ENCODE results near the gene MYADM.
"Not testable (repeated sequence)": the region's sequence is repeated elsewhere in the genome, so short reads cannot be mapped to it uniquely, and the experiment has no call there.

MYADM gene, protein sequence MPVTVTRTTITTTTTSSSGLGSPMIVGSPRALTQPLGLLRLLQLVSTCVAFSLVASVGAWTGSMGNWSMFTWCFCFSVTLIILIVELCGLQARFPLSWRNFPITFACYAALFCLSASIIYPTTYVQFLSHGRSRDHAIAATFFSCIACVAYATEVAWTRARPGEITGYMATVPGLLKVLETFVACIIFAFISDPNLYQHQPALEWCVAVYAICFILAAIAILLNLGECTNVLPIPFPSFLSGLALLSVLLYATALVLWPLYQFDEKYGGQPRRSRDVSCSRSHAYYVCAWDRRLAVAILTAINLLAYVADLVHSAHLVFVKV

GRCh38 chr19:53867225-53868090 is at the start of gene MYADM:
MYADM (plus strand) TSS chr19:53867883; CDS start chr19:53873530, 5,647 bp downstream.
- DNase-seq = no peak

GRCh38 chr19:53818756-53819155 is 48.9 kb upstream of the MYADM start:
- DNase-seq = no peak

GRCh38 chr19:53819861-53820260 is 47.8 kb upstream of the MYADM start:
- no peak for DNase-seq

DNA sequence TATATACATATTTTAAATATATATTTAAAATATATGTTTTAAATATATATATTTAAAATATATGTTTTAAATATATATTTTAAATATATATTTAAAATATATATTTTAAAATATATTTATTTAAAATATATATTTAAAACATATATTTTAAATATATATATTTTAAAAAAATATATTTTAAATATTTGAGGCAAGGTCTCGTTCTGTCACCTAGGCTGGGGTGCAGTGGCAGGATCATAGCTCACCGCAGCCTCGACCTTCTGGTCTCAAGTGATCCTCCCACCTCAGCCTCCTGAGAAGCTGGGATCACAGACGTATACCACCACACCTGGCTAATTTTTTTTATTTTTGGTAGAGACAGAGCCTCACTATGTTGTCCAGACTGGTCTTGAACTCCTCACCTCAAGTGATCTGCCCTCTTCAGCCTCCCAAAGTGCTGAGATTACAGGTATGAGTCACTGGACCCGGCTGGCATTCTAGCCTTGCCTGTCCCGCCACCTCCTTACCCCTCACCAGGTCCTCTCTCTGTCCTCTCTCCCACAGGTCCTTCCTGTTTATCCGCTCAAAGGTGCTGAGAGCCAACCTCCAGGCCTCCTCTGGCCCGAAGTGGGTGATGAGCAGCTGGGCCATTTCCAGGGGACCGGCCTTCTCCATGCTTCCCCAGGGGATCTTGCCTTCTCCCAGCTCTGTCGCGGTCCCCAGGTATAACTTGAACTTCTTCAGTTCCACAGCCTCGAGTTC is 44.1 kb upstream of the MYADM start:
- DNase-seq = no peak

DNA sequence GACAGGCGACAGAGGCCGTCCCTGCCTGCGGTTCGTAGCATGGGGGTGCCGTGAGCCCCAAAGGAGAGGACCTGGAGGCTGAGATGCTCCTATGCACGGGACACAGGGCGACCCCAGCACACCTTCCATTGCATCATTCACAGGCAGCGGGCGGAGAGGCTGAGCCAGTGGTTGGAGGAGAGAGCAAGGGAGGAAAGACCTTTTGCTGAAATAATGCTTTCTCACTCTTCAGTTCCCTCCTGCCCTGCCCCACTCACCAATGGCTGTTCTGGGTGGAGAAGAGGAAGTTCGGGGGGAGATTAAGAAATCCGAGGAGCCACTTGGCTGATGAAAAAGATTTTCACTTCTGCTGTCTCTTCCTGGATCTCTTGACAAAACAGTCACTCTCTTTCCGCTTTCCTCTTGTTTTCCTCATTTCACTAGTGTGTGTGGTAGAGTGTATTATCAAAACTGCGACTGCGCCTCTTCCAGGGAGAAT is 43.5 kb upstream of the MYADM start, which contains the start of gene NLRP12:
NLRP12 (minus strand) TSS at position 181 of the 478 bp plus-strand sequence; CDS start at position 41, 140 bp downstream.
- no peak for DNase-seq

DNA sequence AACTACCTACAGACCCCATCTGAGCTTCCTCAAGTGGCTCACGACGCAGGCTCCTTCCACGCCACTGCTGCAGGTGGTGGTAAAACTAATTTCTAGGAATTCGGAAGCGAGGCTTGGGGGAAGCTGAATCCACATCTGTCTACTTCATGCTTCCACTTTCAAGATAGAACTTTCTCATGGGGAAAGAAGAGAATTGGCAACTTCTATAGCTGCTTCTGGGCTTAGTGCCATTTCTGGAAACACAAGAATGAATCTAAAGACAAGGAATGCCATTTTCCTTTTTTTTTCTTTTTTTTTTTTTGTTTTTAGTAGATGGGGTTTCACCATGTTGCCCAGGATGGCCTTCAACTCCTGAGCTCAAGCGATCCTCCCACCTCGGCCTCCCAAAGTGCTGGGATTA is 40.8 kb upstream of the MYADM start:
- no peak for DNase-seq

DNA sequence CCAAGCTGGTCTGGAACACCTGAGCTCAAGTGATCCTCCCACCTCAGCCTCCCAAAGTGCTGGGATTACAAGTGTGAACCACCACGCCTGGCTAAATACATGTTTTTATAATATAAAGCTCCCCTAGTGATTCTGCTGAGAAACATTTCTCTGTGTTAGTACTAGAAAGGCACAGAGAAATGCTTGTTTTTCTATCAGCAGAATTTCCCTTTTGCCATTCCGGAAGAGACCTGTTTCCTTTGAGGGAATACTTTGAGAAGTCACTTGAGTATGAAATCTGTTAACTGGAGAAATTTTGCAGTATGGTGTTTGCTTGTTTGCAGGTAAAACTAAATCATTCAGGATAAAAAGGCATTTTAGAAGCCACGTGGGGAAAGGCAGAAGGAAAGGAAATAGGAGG is 39.2 kb upstream of the MYADM start:
- DNase-seq = no peak

DNA sequence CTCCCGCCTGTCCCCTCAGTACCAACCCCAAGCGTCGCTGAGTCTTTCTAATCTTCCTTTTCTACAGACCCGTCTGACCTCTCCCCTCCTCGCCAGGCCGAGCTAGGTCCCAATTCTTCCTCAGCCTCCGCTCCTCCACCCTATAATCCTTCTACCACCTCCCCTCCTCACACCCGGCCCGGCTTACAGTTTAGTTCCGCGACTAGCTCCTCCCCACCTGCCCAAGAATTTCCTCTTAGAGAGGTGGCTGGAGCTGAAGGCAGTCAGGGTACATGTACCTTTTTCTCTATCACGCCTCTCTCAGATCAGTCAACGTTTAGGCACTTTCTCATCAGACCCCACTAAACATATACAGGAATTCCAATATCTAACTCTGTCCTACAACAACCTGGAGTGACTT is 34.8 kb upstream of the MYADM start:
- not testable (repeated sequence) for DNase-seq

DNA sequence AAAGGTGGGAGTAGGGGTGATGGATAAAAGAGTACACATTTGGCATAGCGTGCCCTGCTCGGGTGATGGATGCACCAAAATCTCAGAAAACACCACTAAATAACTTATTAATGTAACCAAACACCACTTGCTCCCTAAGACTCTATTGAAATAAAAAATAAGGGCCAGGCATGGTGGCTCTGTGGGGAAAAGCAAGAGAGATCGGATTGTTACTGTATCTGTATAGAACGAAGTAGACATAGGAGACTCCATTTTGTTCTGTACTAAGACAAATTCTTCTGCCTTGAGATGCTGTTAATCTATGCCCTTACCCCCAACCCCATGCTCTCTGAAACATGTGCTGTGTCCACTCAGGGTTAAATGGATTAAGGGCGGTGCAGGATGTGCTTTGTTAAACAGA is 29.2 kb upstream of the MYADM start:
- DNase-seq = not testable (repeated sequence)

- not testable (repeated sequence) for DNase-seq
Measured at GRCh38 chr19:53840241-53840640, 27.4 kb upstream of the MYADM start.

- not testable (repeated sequence) for DNase-seq
Measured at GRCh38 chr19:53840914-53841313, 26.8 kb upstream of the MYADM start.

GRCh38 chr19:53844849-53845246 is 22.8 kb upstream of the MYADM start:
- DNase-seq = no peak

DNA sequence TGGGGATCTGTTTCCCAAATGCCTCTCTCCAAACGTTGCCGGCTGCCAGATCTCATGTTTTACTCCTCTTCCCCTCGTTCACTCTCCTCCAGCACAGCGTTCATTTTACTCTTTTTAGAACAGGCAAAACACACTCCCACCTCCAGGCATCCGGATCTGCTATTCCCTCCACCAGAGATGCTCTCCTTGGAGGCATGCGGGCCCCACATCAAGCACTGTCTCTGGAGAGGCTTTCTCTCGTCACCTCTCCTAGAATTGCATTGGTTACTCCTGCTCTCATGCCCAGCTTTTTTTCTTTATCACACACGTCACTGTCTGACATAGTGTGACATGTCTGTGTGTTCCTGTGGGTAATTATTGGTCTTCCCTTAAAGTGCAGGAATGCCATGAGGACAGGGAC is 20.1 kb upstream of the MYADM start:
- DNase-seq = no peak

DNA sequence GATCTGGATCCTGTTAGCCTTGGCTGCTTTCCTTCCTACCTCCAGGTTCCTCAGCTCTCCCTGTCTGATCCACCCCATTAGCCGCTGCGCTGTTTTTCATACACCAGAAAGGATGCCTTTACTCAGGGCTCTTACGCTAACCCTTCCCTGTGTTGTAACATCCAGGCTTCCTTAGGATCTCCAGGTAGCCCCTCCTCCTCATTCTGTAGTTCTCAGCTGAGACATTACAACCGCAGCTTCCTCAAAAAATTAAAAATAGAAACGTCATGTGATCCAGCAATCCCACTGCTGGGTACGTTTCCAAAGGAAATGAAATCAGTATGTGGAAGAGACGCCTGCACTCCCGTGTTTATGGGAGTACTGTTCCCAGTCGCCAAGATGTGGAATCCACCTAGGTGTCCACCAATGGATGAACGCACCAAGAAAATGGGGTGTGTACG is 18.4 kb upstream of the MYADM start:
- DNase-seq = no peak

DNA sequence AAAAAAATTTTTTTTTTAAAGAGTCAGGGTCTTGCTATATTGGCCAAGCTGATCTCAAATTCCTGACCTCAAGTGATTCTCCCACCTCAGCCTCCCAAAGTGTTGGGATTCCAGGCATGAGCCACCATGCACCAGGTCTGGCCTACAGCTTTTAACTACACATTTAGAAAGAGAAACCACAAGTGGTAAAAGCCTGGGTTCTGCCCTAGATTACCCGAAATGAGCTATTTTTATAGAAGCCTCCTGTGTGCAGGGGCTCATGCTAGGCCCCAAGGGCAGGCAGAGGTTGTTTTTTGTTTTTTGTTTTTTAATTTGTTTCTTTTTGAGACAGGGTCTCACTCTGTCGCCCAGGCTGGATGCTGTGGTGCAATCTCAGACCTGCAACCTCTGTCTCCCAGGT is 14.0 kb upstream of the MYADM start:
- DNase-seq = no peak

- DNase-seq = no peak
Measured at GRCh38 chr19:53864308-53864836, 3.3 kb upstream of the MYADM start.

DNA sequence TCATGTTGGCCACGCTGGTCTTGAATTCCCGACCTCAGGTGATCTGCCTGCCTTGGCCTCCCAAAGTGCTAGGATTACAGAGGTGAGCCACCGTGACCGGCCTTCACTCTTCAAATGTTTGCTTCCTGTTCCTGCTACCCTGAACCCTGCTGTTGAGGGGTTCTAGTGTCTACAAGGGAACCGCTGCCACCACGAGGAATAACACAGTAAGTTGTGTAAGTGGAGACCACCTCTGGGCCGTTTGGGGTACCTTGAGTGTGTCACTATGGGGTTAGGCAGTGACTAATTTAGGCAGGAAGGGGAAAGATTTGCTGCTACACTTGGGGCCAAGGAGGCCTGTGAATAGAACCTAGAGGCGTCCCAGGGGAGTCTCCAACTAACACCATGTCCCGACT is 2.2 kb upstream of the MYADM start:
- DNase-seq = no peak

DNA sequence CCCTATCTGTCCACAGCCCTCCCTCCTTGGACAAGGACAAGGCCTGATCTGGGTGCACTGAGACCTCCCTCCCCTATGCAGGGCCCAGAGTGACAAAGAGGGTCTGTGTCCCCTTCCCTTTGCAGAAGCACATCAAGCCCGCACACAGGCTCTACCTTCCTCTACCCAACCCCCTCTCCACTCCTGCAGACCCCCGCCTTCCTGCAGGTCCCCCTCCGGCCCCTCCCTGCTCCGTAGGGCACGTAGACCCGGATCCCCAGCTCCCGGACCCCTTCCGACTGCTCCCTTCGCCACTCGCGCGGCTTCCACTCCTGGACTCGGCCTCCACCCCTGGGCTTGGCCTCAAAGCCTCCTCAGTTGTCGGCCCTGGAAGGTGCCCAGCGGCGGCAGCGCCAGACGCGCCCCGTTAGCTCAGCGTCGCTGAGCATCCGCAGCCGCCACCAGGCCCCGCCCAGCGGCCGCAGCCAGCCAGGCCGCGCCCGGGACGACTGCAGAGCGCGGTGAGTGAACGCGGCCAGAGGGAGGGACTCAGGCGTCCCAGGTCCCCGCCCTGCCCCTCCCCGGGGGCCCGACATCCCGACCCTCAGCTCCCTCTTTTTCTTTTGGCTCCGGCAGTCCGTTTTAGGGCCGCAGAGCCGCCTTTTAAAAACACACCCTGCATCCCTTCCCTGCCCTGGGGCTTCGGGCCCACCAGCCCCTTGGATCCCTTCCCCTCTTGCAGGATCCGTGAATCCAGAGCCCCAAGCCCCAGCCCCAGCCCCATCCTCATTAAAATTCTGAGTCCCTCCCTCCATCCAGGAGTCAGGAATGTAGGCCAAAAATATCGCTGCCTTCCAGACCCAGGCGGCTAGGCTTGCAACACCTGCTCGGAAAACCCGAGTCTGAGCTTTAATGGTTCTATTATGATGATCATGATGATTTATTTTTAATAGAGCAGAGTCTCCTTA is 1.5 kb upstream of the MYADM start:
- DNase-seq = no peak

DNA sequence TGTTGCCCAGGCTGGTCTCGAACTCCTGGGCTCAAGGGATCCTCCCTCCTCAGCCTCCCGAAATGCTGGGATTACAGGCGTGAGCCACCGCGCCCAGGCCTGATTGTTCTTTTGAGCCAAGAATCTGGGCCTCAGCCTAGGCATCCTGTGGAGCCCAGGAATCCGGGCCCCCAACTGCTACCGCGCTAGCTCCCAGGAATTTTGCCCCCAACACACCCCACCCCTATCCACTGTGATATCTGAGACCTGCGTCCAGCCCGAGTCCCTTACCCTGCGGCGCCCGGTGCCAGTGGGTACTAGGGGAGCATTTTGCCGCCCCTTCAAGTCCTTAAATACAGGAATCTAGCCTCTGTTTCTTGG is 838 bp upstream of the MYADM start:
- no peak for DNase-seq

DNA sequence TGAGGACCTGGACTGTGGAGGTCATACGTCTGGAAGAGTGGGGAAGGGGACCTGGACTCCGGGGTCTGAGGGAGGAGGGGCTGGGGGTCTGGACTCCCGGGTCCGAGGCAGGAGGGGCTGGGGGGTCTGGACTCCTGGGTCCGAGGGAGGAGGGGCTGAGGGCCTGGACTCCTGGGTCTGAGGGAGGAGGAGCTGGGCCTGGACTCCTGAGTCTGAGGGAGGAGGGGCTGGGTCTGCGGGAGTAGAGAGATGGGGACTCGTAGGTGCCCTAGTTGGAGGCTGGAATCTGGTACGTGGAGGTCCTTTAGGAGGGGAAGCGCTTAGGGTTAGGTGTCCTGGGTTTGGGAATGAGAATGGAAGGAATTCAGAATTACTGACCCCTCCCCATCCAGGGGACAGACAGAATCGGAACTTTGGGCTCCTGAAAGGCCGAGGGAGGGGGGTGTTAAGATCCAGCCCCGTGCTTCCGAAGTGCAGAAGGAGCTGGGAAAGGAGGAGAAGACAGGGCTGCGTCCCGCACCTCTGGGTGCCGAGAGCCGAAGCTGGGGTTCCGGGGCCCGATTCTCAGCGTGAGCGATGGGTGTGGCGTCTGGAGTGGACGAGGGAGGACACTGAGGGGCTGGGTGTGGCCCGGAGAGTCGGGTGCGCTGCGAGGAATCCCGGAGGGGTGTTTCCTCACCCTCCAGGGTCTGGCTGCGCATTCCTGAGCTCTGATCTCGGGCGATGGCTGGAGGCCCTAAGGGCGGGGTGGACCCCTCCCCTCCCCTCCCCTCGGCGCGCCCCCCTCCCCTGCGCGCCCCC is 608 bp downstream of the MYADM start:
- no peak for DNase-seq

Data from NCI-H524 treated with DMSO at 0.1 percent for 48 hours (cell line).